PC-3 (cell line): ENCODE data around the gene UBASH3B.

Source experiments
- CTCF ChIP-seq: fragments of 300-600 bp; sonication (generic); conservative IDR thresholded peaks from 2 replicates; pipeline ENCODE4 v1.5.1; 2017; ENCODE audit warnings: antibody characterized with exemption, low read depth, mild to moderate bottlenecking, low read length
- EZH2 ChIP-seq: fragments of 300-600 bp; sonication (generic); IDR thresholded peaks from one replicate; pipeline ENCODE4 v1.6.1; 2017; ENCODE audit warnings: antibody characterized with exemption, mild to moderate bottlenecking, low read length; ENCODE audit not compliant: unreplicated experiment
- EZH2phosphoT487 ChIP-seq: fragments of 300-600 bp; sonication (generic); IDR thresholded peaks from 2 replicates; pipeline ENCODE4 v1.6.1; 2018; ENCODE audit warnings: mild to moderate bottlenecking, antibody characterized with exemption, low read length, borderline replicate concordance

GRCh38 chr11:122784325-122784955, 128.9 kb downstream of the UBASH3B start:
- TF ChIP-seq CTCF: no peak
- TF ChIP-seq EZH2: no peak
- no peak for TF ChIP-seq EZH2phosphoT487
